22Rv1 (cell line): ENCODE data around the gene TGFBR3.

ENCODE experiments used
- ZFX ChIP-seq: fragments of 450-650 bp; IDR thresholded peaks from 2 replicates; pipeline ENCODE4 v1.6.1; 2017; ENCODE audit warnings: antibody characterized with exemption, borderline replicate concordance
- TF ChIP-seq, protein P1 (sequence below): fragments of 450-650 bp; IDR thresholded peaks from 2 replicates; pipeline ENCODE4 v1.5.1; 2017; ENCODE audit warnings: mild to moderate bottlenecking

- TF ChIP-seq, protein P1, sequence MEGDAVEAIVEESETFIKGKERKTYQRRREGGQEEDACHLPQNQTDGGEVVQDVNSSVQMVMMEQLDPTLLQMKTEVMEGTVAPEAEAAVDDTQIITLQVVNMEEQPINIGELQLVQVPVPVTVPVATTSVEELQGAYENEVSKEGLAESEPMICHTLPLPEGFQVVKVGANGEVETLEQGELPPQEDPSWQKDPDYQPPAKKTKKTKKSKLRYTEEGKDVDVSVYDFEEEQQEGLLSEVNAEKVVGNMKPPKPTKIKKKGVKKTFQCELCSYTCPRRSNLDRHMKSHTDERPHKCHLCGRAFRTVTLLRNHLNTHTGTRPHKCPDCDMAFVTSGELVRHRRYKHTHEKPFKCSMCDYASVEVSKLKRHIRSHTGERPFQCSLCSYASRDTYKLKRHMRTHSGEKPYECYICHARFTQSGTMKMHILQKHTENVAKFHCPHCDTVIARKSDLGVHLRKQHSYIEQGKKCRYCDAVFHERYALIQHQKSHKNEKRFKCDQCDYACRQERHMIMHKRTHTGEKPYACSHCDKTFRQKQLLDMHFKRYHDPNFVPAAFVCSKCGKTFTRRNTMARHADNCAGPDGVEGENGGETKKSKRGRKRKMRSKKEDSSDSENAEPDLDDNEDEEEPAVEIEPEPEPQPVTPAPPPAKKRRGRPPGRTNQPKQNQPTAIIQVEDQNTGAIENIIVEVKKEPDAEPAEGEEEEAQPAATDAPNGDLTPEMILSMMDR: no peak
- TF ChIP-seq ZFX: no peak
Observed at GRCh38 chr1:91741301-91741700, 144.7 kb downstream of the TGFBR3 start.
